ENCODE data around the gene FAM241A. TPM values are rescaled to one million over a fixed set of nuclear protein-coding genes. Genes with fewer than 3 reads are reported as not detected.
A peak's percentile ranks its signal among the peaks of the same experiment; 100 is the strongest.

FAM241A gene
- total RNA-seq, 1 donor from 2014 or later, result not detected

DNA sequence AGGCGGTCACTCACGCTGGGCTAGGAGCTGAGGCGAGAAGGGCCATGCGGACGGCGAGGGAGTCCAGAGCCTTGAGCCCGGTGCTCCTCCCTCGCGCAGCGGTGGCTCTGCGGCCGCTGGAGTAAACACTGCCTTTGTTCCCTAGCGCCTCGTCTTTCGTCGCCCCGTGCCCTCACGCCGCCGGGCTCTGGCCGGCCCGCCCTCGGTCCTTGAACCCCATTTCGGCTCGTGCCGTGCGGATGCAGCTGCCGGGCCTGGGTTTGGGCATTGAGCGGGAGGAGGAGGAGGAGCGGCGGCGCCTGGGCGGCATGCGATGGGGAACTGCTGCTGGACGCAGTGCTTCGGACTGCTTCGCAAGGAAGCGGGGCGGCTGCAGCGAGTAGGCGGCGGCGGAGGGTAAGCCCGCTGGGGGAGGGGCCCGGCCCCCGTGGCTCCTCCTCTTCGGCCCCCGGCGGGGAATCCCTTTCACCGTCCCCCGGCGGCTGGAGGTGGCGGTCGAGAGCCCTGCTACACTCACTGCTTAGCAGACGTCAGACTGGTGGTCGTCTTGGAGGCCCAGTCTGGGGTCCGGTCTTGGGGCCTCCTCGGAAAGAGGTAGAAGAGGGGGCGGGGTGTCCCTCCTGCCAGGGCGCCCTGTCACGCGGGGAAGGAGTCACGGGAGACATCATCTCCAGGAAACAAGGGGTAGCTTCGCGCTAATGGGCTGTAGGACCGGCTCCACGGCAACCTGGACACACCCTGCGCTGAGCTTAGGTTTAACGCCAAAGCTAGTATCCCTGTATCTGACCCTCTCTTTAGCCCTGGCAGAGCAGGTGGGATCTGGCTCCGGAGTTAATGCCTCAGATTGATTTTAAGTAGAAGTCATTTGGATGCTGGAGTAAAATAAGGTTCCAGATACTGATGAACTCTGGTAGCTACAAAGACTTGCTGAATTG is 86.8 kb downstream of the FAM241A start, which contains the start of gene AP1AR:
TSS of gene AP1AR (plus strand) at position 9 of the 935 bp plus-strand sequence. CDS start at position 314, 305 bp downstream.
- H3K27me3 ChIP-seq, result no peaks in the 10 kb centered on the region
- peak within 1 kb of the TSS; percentile 97 for H3K27ac ChIP-seq
- peak within 1 kb of the TSS; percentile 74 for H3K4me3 ChIP-seq
- peak within 1 kb of the TSS; percentile 82 for H3K4me2 ChIP-seq
- peak within 1 kb of the TSS; percentile 99 for H2AFZ ChIP-seq (replicated peaks)
- peaks cover 4% of the 10 kb centered on the region for H3K36me3 Mint-ChIP-seq
- peak within 1 kb of the TSS; percentile 99 for H3K27ac Mint-ChIP-seq
- H3K4me1 Mint-ChIP-seq, result peaks cover 27% of the 10 kb centered on the region
- peaks cover 32% of the 10 kb centered on the region for H4K20me1 ChIP-seq (ENCODE audit: low read depth)
- peaks cover 5% of the 10 kb centered on the region for H3K27me3 Mint-ChIP-seq (ENCODE audit: insufficient read depth, low read depth)
- H3K79me2 ChIP-seq (ENCODE audit: low read depth), result peaks cover 61% of the 10 kb centered on the region
- peaks cover 23% of the 10 kb centered on the region for H3F3A ChIP-seq (ENCODE audit: low read depth)
- H3K4me3 Mint-ChIP-seq, result peak within 1 kb of the TSS; percentile 96
- peaks cover 18% of the 10 kb centered on the region for H3K4me1 ChIP-seq
- no peaks in the 10 kb centered on the region for H3K36me3 ChIP-seq
- peak; percentile 96 for DNase-seq (ENCODE audit: low spot score)
- no peaks in the 10 kb centered on the region for H3K9me3 Mint-ChIP-seq
- TF ChIP-seq, protein P1, sequence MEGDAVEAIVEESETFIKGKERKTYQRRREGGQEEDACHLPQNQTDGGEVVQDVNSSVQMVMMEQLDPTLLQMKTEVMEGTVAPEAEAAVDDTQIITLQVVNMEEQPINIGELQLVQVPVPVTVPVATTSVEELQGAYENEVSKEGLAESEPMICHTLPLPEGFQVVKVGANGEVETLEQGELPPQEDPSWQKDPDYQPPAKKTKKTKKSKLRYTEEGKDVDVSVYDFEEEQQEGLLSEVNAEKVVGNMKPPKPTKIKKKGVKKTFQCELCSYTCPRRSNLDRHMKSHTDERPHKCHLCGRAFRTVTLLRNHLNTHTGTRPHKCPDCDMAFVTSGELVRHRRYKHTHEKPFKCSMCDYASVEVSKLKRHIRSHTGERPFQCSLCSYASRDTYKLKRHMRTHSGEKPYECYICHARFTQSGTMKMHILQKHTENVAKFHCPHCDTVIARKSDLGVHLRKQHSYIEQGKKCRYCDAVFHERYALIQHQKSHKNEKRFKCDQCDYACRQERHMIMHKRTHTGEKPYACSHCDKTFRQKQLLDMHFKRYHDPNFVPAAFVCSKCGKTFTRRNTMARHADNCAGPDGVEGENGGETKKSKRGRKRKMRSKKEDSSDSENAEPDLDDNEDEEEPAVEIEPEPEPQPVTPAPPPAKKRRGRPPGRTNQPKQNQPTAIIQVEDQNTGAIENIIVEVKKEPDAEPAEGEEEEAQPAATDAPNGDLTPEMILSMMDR (IDR thresholded peaks at IDR 0.05), result peak; percentile 52
- no peak for TF ChIP-seq EZH2phosphoT487 (IDR thresholded peaks at IDR 0.05)
- H3K9me3 ChIP-seq (ENCODE audit: low read depth), result no peaks in the 10 kb centered on the region
- peak within 1 kb of the TSS; percentile 76 for H3K9ac ChIP-seq

- Mint-ChIP-seq H3K27ac (no peak overlapping the region), H3K9me3 (no peaks in the 10 kb centered on the region), H3K27me3 (ENCODE audit: insufficient read depth, low read depth) (peaks cover 5% of the 10 kb centered on the region), H3K36me3 (peaks cover 4% of the 10 kb centered on the region), H3K4me3 (no peak overlapping the region), H3K4me1 (peaks cover 26% of the 10 kb centered on the region)
- DNase-seq (ENCODE audit: low spot score), result peak; percentile 67
- Histone ChIP-seq H3K79me2 (ENCODE audit: low read depth) (peaks cover 85% of the 10 kb centered on the region), H4K20me1 (ENCODE audit: low read depth) (peaks cover 50% of the 10 kb centered on the region), H3K4me1 (peaks cover 17% of the 10 kb centered on the region), H3K4me2 (no peak overlapping the region), H3K36me3 (no peaks in the 10 kb centered on the region), H3K27me3 (no peaks in the 10 kb centered on the region), H3K9me3 (ENCODE audit: low read depth) (no peaks in the 10 kb centered on the region), H3K27ac (no peak overlapping the region), H2AFZ (replicated peaks) (no peak overlapping the region), H3K9ac (no peak overlapping the region), H3K4me3 (no peak overlapping the region), H3F3A (ENCODE audit: low read depth) (peaks cover 16% of the 10 kb centered on the region)
- TF ChIP-seq, protein P1 (IDR thresholded peaks at IDR 0.05), result peak; percentile 81
- TF ChIP-seq EZH2 (IDR thresholded peaks at IDR 0.05) (no peak), EZH2phosphoT487 (IDR thresholded peaks at IDR 0.05) (no peak)
Observed at GRCh38 chr4:112234952-112235609, 89.8 kb downstream of the FAM241A start.

DNA sequence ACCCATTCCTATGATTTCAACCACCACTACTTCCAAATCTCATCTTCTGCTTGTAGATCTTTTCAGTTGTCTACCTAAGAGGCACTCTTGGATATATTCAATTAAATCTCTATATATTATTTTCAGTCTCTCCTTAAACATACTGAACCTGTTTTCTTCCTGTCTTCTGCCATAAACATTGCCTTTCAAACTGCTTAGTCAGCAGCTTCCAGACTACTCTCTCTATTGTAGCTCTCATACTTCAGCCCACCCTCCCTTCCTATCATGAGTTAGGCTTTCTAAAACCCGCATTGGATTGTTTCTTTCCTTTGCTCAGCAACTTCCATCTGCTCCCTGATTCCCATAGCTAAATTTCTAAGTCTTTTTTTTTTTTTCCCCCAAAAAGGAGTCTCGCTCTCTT is 90.8 kb downstream of the FAM241A start:
- DNase-seq (ENCODE audit: low spot score), result no peak
- Mint-ChIP-seq H3K27me3 (ENCODE audit: insufficient read depth, low read depth) (peaks cover 5% of the 10 kb centered on the region), H3K4me1 (peaks cover 20% of the 10 kb centered on the region), H3K9me3 (no peaks in the 10 kb centered on the region), H3K36me3 (peaks cover 4% of the 10 kb centered on the region), H3K4me3 (no peak overlapping the region), H3K27ac (no peak overlapping the region)
- peaks cover 56% of the 10 kb centered on the region for H4K20me1 ChIP-seq (ENCODE audit: low read depth)
- TF ChIP-seq, protein P1 (IDR thresholded peaks at IDR 0.05), result no peak
- TF ChIP-seq EZH2phosphoT487 (IDR thresholded peaks at IDR 0.05), result no peak
- H3K27ac ChIP-seq, result no peak overlapping the region
- no peak overlapping the region for H3K4me3 ChIP-seq
- H3K79me2 ChIP-seq (ENCODE audit: low read depth), result peaks cover 85% of the 10 kb centered on the region
- no peaks in the 10 kb centered on the region for H3K36me3 ChIP-seq
- no peak overlapping the region for H3K9ac ChIP-seq
- H3K4me2 ChIP-seq, result no peak overlapping the region
- H3K27me3 ChIP-seq, result no peaks in the 10 kb centered on the region
- H2AFZ ChIP-seq (replicated peaks), result no peak overlapping the region
- H3K4me1 ChIP-seq, result peaks cover 11% of the 10 kb centered on the region
- H3K9me3 ChIP-seq (ENCODE audit: low read depth), result no peaks in the 10 kb centered on the region
- peaks cover 14% of the 10 kb centered on the region for H3F3A ChIP-seq (ENCODE audit: low read depth)

All from neural progenitor cell (in vitro differentiated cells).